ENCODE measurements around the gene BTBD2. TPM values are rescaled to one million over a fixed set of nuclear protein-coding genes. Genes with fewer than 3 reads are reported as not detected.
A peak's percentile ranks its signal among the peaks of the same experiment; 100 is the strongest.

The BTBD2 gene
- total and polyA plus RNA-seq, 2 of the 8 experiments (the other 6 are each of a cell fraction or from before 2014, with no cell fraction given): 91.7 to 92.3 TPM

DNA sequence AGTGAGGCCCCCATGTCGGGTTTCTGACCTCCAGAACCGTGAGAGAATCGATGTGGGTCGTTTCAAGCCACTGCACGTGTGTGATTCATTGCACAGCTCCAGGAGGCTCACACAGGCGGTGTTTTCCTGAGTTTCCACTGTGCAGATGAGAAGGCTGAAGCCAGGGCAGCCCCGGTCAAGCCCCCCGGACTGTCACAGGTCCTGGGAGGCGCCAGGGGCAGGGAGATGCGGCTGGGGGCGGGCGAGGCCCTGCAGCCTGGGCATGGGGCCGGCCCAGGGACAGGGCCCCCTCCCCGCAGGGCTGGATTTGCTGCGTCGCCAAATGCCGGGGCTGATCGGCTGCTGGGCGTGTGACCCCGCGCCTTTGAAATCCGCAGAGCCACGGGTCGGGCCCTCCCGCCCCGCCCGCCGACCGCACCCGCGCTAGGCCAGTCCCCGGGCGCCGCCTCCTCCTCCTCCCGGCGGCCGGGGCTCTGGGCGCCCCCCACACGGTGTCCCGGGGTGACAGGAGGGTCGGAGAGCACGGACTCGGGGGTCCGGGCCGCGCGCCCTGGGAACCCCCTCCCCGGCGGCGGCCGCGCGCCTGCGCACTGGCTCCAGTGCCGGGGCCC is 45.5 kb upstream of the BTBD2 start:
- H3K4ac ChIP-seq (replicated peaks; ENCODE audit: insufficient read length, low read depth, low read length): peak overlapping the region; percentile 78
- H3K4me1 ChIP-seq (replicated peaks in 1 of 4; ENCODE audit: control insufficient read depth in 3 of 4, insufficient read depth in 4 of 4, low read length in 3 of 4): peaks cover 4 to 32% (median 22%) of the 10 kb centered on the region in 4 experiments
- H3K23me2 ChIP-seq (ENCODE audit: low read depth, low read length): peaks cover 5% of the 10 kb centered on the region; the same call in 1 of the 2 replicates
- no peak overlapping the region for H3K14ac ChIP-seq (ENCODE audit: insufficient read length)
- 3% methylated on average over 28 of the region's 55 CpGs; no CpG with 5 or more reads in 1 of the 2 experiments for WGBS, 2 experiments (ENCODE audit: extremely low coverage in 1 of 2, insufficient coverage in 1 of 2, insufficient read length in 1 of 2, insufficient replicate concordance in 2 of 2, low coverage in 1 of 2, low lambda C conversion rate in 2 of 2, missing lambda C conversion rate in 1 of 2)
- H2AFZ ChIP-seq (ENCODE audit: low read length): no peak overlapping the region
- peak overlapping the region; percentile 41 to 68 (median 51) for H3K4me3 ChIP-seq (ENCODE audit: extremely low read depth in 1 of 4, insufficient read depth in 2 of 4, low read depth in 3 of 4, low read length in 4 of 4)
- H2BK12ac ChIP-seq (ENCODE audit: low read depth, low read length): no peak overlapping the region
- peak overlapping the region; percentile 85 for H4K91ac ChIP-seq (replicated peaks; ENCODE audit: insufficient read length, low read length)
- no peaks in the 10 kb centered on the region for H3K36me3 ChIP-seq (ENCODE audit: control insufficient read depth in 2 of 4, insufficient read depth in 4 of 4, low read length in 3 of 4)
- no peak overlapping the region; the same call in 1 of the 2 replicates for H2AK5ac ChIP-seq (ENCODE audit: low read depth, low read length)
- no peaks in the 10 kb centered on the region for H3K9me3 ChIP-seq (ENCODE audit: insufficient read depth in 2 of 2, low read depth in 1 of 2, low read length in 1 of 2)
- H4K5ac ChIP-seq (ENCODE audit: insufficient read length, low read depth, low read length): peak overlapping the region; percentile 57
- no peak overlapping the region for H2BK120ac ChIP-seq (replicated peaks; ENCODE audit: low read depth, low read length)
- no peaks in the 10 kb centered on the region for H3K79me1 ChIP-seq (ENCODE audit: low read depth, low read length)
- peak overlapping the region; percentile 81 for H2BK5ac ChIP-seq (ENCODE audit: low read depth, low read length)
- peak overlapping the region; percentile 86 for H3K56ac ChIP-seq (replicated peaks; ENCODE audit: insufficient read length, low read depth, low read length)
- FAIRE-seq (no peak), DNase-seq (ENCODE audit: low read depth in 1 of 2, low spot score in 2 of 2) (no peak)
- no peak overlapping the region for H2BK20ac ChIP-seq (ENCODE audit: low read length)
- H3K4me2 ChIP-seq (ENCODE audit: insufficient read depth in 1 of 2, low read depth in 2 of 2, low read length in 2 of 2): peak overlapping the region; percentile 76 to 84
- no peaks in the 10 kb centered on the region for H3K79me2 ChIP-seq (ENCODE audit: control insufficient read depth in 1 of 2, insufficient read depth in 2 of 2, low read length in 2 of 2)
- ChIA-PET CTCF (ENCODE audit: partially characterized antibody) (interaction anchor here (0.7 to 1.8 kb wide), 5 partner anchors 10 to 178 kb away, joined by 3 to 5 read pairs (median 4); partner anchors contain the start of gene MKNK2), POLR2A (ENCODE audit: partially characterized antibody) (interaction anchor here (0.6 to 22.2 kb wide), 7 partner anchors 8 to 550 kb away, joined by 3 to 524 read pairs (median 8); partner anchors contain the start of genes BTBD2 and MKNK2)
- no peaks in the 10 kb centered on the region for H4K20me1 ChIP-seq (replicated peaks in 1 of 2; ENCODE audit: control insufficient read depth in 1 of 2, insufficient read depth in 2 of 2, low read length in 2 of 2)
- peak overlapping the region in 3 of 4 experiments; percentile 45 to 76 (median 51); a peak in 6 of 7 replicates for H3K9ac ChIP-seq (replicated peaks in 1 of 4; ENCODE audit: extremely low read depth in 1 of 4, low read depth in 3 of 4, low read length in 3 of 4)
- TF ChIP-seq POLR2AphosphoS5 (IDR thresholded peaks at IDR 0.05; ENCODE audit: low read depth, low read length) (peak; percentile 5; the same call in 1 of the 2 replicates), KDM4A (IDR thresholded peaks at IDR 0.05; ENCODE audit: low read depth, low read length, severe bottlenecking) (peak; percentile 22), CTBP2 (IDR thresholded peaks at IDR 0.05; ENCODE audit: borderline replicate concordance, insufficient read depth, insufficient read length, low read length) (no peak), NRF1 (IDR thresholded peaks at IDR 0.05; ENCODE audit: low read depth, low read length) (peak; percentile 84), ASH2L (IDR thresholded peaks at IDR 0.05; ENCODE audit: low read length) (no peak), SUZ12 (IDR thresholded peaks at IDR 0.05; ENCODE audit: low read length) (no peak), RBBP5 (IDR thresholded peaks at IDR 0.05; ENCODE audit: borderline replicate concordance, low read depth, low read length) (0 out of 2 replicates have a peak, but pooled peaks have one; percentile 60), ZNF274 (IDR thresholded peaks at IDR 0.05; ENCODE audit: borderline replicate concordance, extremely low read depth, low read length) (no peak), PHF8 (conservative IDR thresholded peaks at IDR 0.05; ENCODE audit: low read depth, low read length) (peak; percentile 73), GABPA (IDR thresholded peaks at IDR 0.05; ENCODE audit: borderline replicate concordance, insufficient read depth, low read length) (0 out of 2 replicates have a peak, but pooled peaks have one; percentile 42)
- H3K18ac ChIP-seq (ENCODE audit: extremely low read depth, low read length): peak overlapping the region; percentile 51; the same call in 1 of the 2 replicates
- peak overlapping the region; percentile 78 for H3K27ac ChIP-seq (ENCODE audit: low read depth, low read length)
- peak overlapping the region; percentile 82; the same call in 1 of the 2 replicates for H4K8ac ChIP-seq (ENCODE audit: extremely low read depth, insufficient read depth, low read length)
- H3K23ac ChIP-seq (ENCODE audit: insufficient read length): no peak overlapping the region
- no peaks in the 10 kb centered on the region for H3K27me3 ChIP-seq (replicated peaks in 1 of 4; ENCODE audit: control insufficient read depth in 3 of 4, extremely low read depth in 1 of 4, insufficient read depth in 3 of 4, low read length in 3 of 4)
- H2BK15ac ChIP-seq (ENCODE audit: low read length): peak overlapping the region; percentile 88; the same call in 1 of the 2 replicates
